Ishikawa (cell line): ENCODE data around the gene COL28A1.

Experiments used
- CEBPB ChIP-seq: IDR thresholded peaks from 2 replicates; pipeline ENCODE4 v1.6.1; 2012
- EP300 ChIP-seq: IDR thresholded peaks from 2 replicates; pipeline ENCODE4 v1.6.1; 2012; ENCODE audit warnings: borderline replicate concordance
- FOXM1 ChIP-seq: IDR thresholded peaks from 2 replicates; pipeline ENCODE4 v1.6.1; 2012; ENCODE audit warnings: low read depth, borderline replicate concordance
- MAX ChIP-seq: IDR thresholded peaks from 2 replicates; pipeline ENCODE4 v1.6.1; 2012
- NFIC ChIP-seq: IDR thresholded peaks from 2 replicates; pipeline ENCODE4 v1.6.1; 2012
- RAD21 ChIP-seq: IDR thresholded peaks from 2 replicates; pipeline ENCODE4 v1.6.1; 2012; ENCODE audit warnings: low read depth
- TAF1 ChIP-seq: IDR thresholded peaks from 2 replicates; pipeline ENCODE4 v1.6.1; 2012; ENCODE audit warnings: low read depth, mild to moderate bottlenecking
- TEAD4 ChIP-seq: IDR thresholded peaks from 2 replicates; pipeline ENCODE4 v1.6.1; 2012
- USF1 ChIP-seq: IDR thresholded peaks from 2 replicates; pipeline ENCODE4 v1.6.1; 2012
- ZBTB7A ChIP-seq: IDR thresholded peaks from 2 replicates; pipeline ENCODE4 v1.6.1; 2012; ENCODE audit warnings: low read depth
- TF ChIP-seq, protein P1 (sequence below): IDR thresholded peaks from 2 replicates; pipeline ENCODE4 v1.6.1; 2012; ENCODE audit warnings: low read depth, mild to moderate bottlenecking

- TF ChIP-seq USF1 (no peak), MAX (no peak), ZBTB7A (no peak), RAD21 (no peak), NFIC (no peak), TAF1 (no peak), TEAD4 (no peak), EP300 (no peak), FOXM1 (no peak), CEBPB (no peak)
- TF ChIP-seq, protein P1, sequence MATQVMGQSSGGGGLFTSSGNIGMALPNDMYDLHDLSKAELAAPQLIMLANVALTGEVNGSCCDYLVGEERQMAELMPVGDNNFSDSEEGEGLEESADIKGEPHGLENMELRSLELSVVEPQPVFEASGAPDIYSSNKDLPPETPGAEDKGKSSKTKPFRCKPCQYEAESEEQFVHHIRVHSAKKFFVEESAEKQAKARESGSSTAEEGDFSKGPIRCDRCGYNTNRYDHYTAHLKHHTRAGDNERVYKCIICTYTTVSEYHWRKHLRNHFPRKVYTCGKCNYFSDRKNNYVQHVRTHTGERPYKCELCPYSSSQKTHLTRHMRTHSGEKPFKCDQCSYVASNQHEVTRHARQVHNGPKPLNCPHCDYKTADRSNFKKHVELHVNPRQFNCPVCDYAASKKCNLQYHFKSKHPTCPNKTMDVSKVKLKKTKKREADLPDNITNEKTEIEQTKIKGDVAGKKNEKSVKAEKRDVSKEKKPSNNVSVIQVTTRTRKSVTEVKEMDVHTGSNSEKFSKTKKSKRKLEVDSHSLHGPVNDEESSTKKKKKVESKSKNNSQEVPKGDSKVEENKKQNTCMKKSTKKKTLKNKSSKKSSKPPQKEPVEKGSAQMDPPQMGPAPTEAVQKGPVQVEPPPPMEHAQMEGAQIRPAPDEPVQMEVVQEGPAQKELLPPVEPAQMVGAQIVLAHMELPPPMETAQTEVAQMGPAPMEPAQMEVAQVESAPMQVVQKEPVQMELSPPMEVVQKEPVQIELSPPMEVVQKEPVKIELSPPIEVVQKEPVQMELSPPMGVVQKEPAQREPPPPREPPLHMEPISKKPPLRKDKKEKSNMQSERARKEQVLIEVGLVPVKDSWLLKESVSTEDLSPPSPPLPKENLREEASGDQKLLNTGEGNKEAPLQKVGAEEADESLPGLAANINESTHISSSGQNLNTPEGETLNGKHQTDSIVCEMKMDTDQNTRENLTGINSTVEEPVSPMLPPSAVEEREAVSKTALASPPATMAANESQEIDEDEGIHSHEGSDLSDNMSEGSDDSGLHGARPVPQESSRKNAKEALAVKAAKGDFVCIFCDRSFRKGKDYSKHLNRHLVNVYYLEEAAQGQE = no peak
These were observed 89.1 kb downstream of the COL28A1 start for GRCh38 chr7:7446616-7447015.
